ENCODE results near the gene GLYATL2.

GLYATL2 gene

GRCh38 chr11:58788355-58789023 is 56.0 kb downstream of the GLYATL2 start:
- DNase-seq, result peak; percentile 45

GRCh38 chr11:58787903-58788302 is 56.6 kb downstream of the GLYATL2 start:
- DNase-seq, result no peak

DNA sequence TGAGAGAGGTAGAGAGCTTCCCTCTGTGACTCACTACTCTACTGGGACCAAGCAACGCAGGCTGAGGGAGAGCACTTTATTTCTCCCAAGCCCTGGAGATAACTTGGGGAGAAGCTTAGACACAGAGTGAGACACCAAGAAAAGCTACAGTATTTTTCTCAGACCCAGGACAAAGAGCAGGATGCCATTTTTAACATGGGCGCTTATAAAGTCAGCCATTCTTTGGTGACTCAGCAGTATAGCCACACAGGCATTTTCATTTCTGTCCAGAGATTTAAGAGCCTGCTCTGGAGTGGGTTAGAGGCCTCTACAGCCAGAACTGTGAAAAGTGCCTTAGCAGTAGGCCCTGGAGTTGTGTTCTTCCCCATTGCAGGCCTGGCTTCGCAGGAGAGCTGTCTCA is 57.8 kb downstream of the GLYATL2 start:
- no peak for DNase-seq

- DNase-seq, result no peak
Observed at GRCh38 chr11:58784995-58785394, 59.5 kb downstream of the GLYATL2 start.
